ENCODE results near the gene SMARCE1.

The SMARCE1 gene

DNA sequence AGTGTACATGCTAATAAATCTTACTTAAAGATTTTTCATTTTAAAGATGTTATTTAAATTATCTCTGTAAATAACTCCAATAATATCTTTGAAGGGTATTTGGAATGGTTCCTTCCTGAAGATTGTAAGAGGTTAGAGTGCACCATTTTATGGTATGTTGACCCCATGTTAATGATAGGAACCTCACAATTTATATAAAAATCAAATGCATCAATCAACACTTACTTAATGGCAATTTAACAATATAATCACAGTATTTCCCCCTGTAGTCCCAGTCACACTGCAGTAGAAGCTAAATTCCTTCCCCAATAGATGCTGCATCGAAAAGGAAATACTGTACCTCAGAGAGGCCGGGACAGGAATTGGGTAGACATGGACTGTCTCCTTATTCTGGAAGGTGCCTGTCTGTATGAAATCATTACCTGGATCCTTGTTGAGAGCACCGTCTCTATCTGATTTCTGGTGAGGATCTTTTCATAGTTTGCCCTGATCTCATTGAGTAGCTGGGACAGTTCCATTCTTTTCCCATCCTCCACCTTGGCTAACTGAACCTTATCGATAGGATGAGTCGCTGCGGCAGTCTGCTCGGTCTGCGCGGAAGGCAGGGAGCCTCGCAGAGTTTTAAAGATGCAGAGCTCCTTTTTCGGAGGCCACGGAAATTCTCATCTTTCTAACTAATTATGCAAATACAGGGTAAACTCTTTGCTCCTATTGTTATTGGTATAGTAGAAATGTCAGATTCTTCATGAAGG lies 17.1 kb upstream of the SMARCE1 start, which contains the start of gene KRT222:
Gene KRT222 (minus strand): TSS at position 596 of the 752 bp plus-strand sequence. CDS start 78 bp downstream, at position 518.
- no peak for TF ChIP-seq GATA3 (IDR thresholded peaks at IDR 0.05; ENCODE audit: low read depth, low read length)
- TF ChIP-seq GATA2 (IDR thresholded peaks at IDR 0.05; ENCODE audit: low read depth, low read length): no peak

GRCh38 chr17:40663252-40663651 lies 15.6 kb upstream of the SMARCE1 start:
- TF ChIP-seq GATA3 (IDR thresholded peaks at IDR 0.05; ENCODE audit: low read depth, low read length): no peak
- no peak for TF ChIP-seq GATA2 (IDR thresholded peaks at IDR 0.05; ENCODE audit: low read depth, low read length)

GRCh38 chr17:40659911-40660310 lies 12.3 kb upstream of the SMARCE1 start:
- TF ChIP-seq GATA3 (IDR thresholded peaks at IDR 0.05; ENCODE audit: low read depth, low read length) (no peak), GATA2 (IDR thresholded peaks at IDR 0.05; ENCODE audit: low read depth, low read length) (no peak)

- TF ChIP-seq GATA2 (IDR thresholded peaks at IDR 0.05; ENCODE audit: low read depth, low read length): no peak
- TF ChIP-seq GATA3 (IDR thresholded peaks at IDR 0.05; ENCODE audit: low read depth, low read length): no peak
Observed at GRCh38 chr17:40658396-40658795, 10.8 kb upstream of the SMARCE1 start.

DNA sequence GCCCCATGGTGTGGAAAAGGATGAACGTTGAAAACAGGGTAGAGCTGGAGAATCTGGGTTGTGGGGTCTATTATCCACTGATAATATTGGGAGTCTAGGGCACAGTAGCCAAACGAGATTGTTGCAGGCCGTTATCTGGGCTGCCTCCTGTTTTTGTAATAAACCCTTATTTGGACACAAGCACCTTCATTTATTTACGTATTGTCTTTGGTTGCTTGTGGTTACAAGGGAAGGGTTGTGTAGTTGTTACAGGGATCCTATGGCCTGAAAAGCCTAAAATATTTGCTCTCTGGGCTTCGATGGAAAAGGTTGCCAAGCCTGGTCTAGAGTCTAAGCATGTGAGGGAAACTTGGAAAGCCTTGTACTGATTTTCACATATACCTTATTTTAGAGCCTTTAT lies 4.3 kb upstream of the SMARCE1 start:
- TF ChIP-seq GATA2 (IDR thresholded peaks at IDR 0.05; ENCODE audit: low read depth, low read length) (no peak), GATA3 (IDR thresholded peaks at IDR 0.05; ENCODE audit: low read depth, low read length) (no peak)

- TF ChIP-seq GATA2 (IDR thresholded peaks at IDR 0.05; ENCODE audit: low read depth, low read length) (no peak), GATA3 (IDR thresholded peaks at IDR 0.05; ENCODE audit: low read depth, low read length) (no peak)
Observed at GRCh38 chr17:40648384-40648968, 858 bp upstream of the SMARCE1 start.

GRCh38 chr17:40646791-40647623 lies 611 bp downstream of the SMARCE1 start:
- TF ChIP-seq GATA2 (IDR thresholded peaks at IDR 0.05; ENCODE audit: low read depth, low read length) (no peak), GATA3 (IDR thresholded peaks at IDR 0.05; ENCODE audit: low read depth, low read length) (no peak)

GRCh38 chr17:40645943-40646342 lies 1.7 kb downstream of the SMARCE1 start:
- no peak for TF ChIP-seq GATA2 (IDR thresholded peaks at IDR 0.05; ENCODE audit: low read depth, low read length)
- TF ChIP-seq GATA3 (IDR thresholded peaks at IDR 0.05; ENCODE audit: low read depth, low read length): no peak

DNA sequence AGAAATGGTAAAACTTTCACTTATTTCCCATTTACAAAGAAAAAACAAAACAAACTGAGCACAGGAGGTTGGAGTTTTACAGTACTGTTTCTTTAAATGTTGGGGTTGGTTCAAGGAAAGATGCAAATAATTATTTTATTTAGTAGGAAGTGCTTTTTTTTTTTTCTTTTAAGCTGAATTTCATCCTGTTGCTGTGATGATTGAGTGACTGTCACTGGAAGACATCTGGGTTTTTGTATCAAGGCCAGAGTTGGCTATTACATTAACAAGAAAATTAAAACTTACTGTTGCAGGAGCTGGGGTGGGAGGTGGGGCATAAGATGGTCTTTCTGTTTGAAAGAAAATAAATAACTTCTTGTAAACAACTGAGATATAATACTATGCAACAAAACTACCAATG lies 2.3 kb downstream of the SMARCE1 start:
- no peak for TF ChIP-seq GATA2 (IDR thresholded peaks at IDR 0.05; ENCODE audit: low read depth, low read length)
- TF ChIP-seq GATA3 (IDR thresholded peaks at IDR 0.05; ENCODE audit: low read depth, low read length): no peak

- TF ChIP-seq GATA3 (IDR thresholded peaks at IDR 0.05; ENCODE audit: low read depth, low read length) (no peak), GATA2 (IDR thresholded peaks at IDR 0.05; ENCODE audit: low read depth, low read length) (no peak)
Observed at GRCh38 chr17:40637931-40638330, 9.7 kb downstream of the SMARCE1 start.

GRCh38 chr17:40633871-40634270 lies 13.7 kb downstream of the SMARCE1 start:
- TF ChIP-seq GATA3 (IDR thresholded peaks at IDR 0.05; ENCODE audit: low read depth, low read length) (no peak), GATA2 (IDR thresholded peaks at IDR 0.05; ENCODE audit: low read depth, low read length) (no peak)

DNA sequence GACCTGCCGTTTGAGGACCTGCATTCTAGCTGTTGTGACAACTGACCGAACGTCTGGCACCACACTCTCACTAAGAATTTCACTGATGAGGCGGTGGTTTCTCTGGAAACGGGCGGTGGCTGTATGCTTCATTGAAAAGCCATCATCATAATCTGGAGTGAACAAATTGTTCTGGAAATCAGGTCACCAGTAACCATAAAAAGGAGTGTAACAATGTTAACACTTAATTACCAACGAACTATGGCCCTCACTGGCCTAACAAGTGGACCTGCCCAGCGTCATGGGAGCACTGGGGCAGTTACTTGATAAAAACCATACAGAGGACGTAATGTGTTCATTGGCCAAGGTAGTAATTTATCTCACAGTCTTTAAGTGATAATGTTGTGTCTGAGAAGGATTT lies 15.4 kb downstream of the SMARCE1 start:
- TF ChIP-seq GATA2 (IDR thresholded peaks at IDR 0.05; ENCODE audit: low read depth, low read length) (no peak), GATA3 (IDR thresholded peaks at IDR 0.05; ENCODE audit: low read depth, low read length) (no peak)

DNA sequence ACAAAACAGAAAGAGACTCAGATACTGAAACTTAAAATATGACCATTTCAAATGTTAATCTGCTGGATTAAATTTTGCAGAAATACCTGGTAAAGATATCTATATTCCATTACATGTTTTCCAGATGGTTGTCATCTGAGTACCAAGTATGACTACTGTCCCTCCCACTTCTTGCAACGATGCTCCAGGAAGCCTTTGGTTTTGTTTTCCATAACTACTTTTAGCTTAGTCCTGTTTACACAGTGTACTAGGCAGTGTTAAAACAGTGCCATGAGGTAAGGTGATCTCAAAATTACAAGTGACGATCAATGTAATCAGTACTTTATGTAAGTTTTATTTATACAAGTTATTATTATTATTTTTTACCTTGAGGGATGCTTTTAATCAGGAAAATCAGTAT lies 17.8 kb downstream of the SMARCE1 start:
- TF ChIP-seq GATA3 (IDR thresholded peaks at IDR 0.05; ENCODE audit: low read depth, low read length): no peak
- TF ChIP-seq GATA2 (IDR thresholded peaks at IDR 0.05; ENCODE audit: low read depth, low read length): no peak

DNA sequence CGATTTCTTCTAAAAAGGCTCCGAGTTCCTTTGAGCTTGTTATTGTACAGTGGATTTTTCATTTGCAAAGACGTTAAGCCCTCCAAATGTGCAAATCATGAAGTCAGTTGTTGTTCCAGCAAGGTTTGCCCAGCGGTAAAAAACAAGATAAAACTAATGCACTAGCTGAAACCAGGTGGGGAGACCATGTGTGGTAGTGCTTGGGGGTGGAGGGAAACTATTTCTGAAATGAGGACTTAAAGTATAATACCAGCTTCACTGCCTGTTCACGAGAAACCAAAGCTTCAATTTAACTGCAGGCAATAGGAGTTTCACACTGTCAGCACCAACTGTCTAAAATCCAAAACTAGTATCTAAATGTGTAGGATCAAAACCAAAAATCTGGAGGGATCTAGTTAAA lies 22.3 kb downstream of the SMARCE1 start:
- no peak for TF ChIP-seq GATA3 (IDR thresholded peaks at IDR 0.05; ENCODE audit: low read depth, low read length)
- no peak for TF ChIP-seq GATA2 (IDR thresholded peaks at IDR 0.05; ENCODE audit: low read depth, low read length)

Measured in SH-SY5Y (cell line).